GM19452 (cell line): ENCODE measurements around the gene POMZP3.
"Not testable (repeated sequence)": the region's sequence is repeated elsewhere in the genome, so short reads cannot be mapped to it uniquely, and the experiment has no call there.

ENCODE experiments used
- ATAC-seq: cut with Tn5 transposase; IDR thresholded peaks from one replicate; pipeline ENCODE4 v1.9.1; 2021; ENCODE audit not compliant: unreplicated experiment

The POMZP3 gene

GRCh38 chr7:76591033-76591432 is 36.0 kb downstream of the POMZP3 start:
- not testable (repeated sequence) for ATAC-seq

- not testable (repeated sequence) for ATAC-seq
These were observed 38.5 kb downstream of the POMZP3 start for GRCh38 chr7:76588586-76588985.

GRCh38 chr7:76586585-76587315 is 40.3 kb downstream of the POMZP3 start:
- ATAC-seq, result not testable (repeated sequence)

- ATAC-seq, result not testable (repeated sequence)
These were observed 43.3 kb downstream of the POMZP3 start for GRCh38 chr7:76583636-76584281.

GRCh38 chr7:76582848-76583631 is 44.0 kb downstream of the POMZP3 start:
- ATAC-seq, result not testable (repeated sequence)

- ATAC-seq, result not testable (repeated sequence)
These were observed 51.0 kb downstream of the POMZP3 start for GRCh38 chr7:76575919-76576655.

- not testable (repeated sequence) for ATAC-seq
These were observed 51.6 kb downstream of the POMZP3 start for GRCh38 chr7:76575431-76575830.

- not testable (repeated sequence) for ATAC-seq
These were observed 54.8 kb downstream of the POMZP3 start for GRCh38 chr7:76572296-76572695.

- not testable (repeated sequence) for ATAC-seq
These were observed 56.7 kb downstream of the POMZP3 start for GRCh38 chr7:76570324-76570775.

GRCh38 chr7:76568742-76569141 is 58.3 kb downstream of the POMZP3 start:
- not testable (repeated sequence) for ATAC-seq

- not testable (repeated sequence) for ATAC-seq
These were observed 59.3 kb downstream of the POMZP3 start for GRCh38 chr7:76567753-76568152.

- ATAC-seq, result not testable (repeated sequence)
These were observed 59.8 kb downstream of the POMZP3 start for GRCh38 chr7:76567311-76567710.

GRCh38 chr7:76565001-76565400 is 62.1 kb downstream of the POMZP3 start:
- ATAC-seq, result not testable (repeated sequence)

- ATAC-seq, result not testable (repeated sequence)
These were observed 65.7 kb downstream of the POMZP3 start for GRCh38 chr7:76561342-76561741.

GRCh38 chr7:76560157-76560556 is 66.9 kb downstream of the POMZP3 start:
- not testable (repeated sequence) for ATAC-seq
